ENCODE measurements around the gene WDR36.
A peak's percentile ranks its signal among the peaks of the same experiment; 100 is the strongest.

The WDR36 gene

GRCh38 chr5:111106320-111106948, 14.3 kb downstream of the WDR36 start:
- no peak for DNase-seq

GRCh38 chr5:111107371-111107770, 15.2 kb downstream of the WDR36 start:
- DNase-seq: no peak

- DNase-seq: no peak
Observed at GRCh38 chr5:111111956-111112355, 19.8 kb downstream of the WDR36 start.

- DNase-seq: no peak
Observed at GRCh38 chr5:111113678-111114077, 21.5 kb downstream of the WDR36 start.

- no peak for DNase-seq
Observed at GRCh38 chr5:111115229-111115628, 23.1 kb downstream of the WDR36 start.

- DNase-seq: no peak
Observed at GRCh38 chr5:111116550-111116949, 24.4 kb downstream of the WDR36 start.

- no peak for DNase-seq
Observed at GRCh38 chr5:111117136-111117535, 25.0 kb downstream of the WDR36 start.

- DNase-seq: no peak
Observed at GRCh38 chr5:111119221-111119620, 27.1 kb downstream of the WDR36 start.

GRCh38 chr5:111119856-111120255, 27.7 kb downstream of the WDR36 start:
- DNase-seq: no peak

- no peak for DNase-seq
Observed at GRCh38 chr5:111120911-111121310, 28.8 kb downstream of the WDR36 start.

GRCh38 chr5:111121926-111122325, 29.8 kb downstream of the WDR36 start:
- DNase-seq: no peak

GRCh38 chr5:111122398-111122797, 30.2 kb downstream of the WDR36 start:
- no peak for DNase-seq

GRCh38 chr5:111124793-111125192, 32.6 kb downstream of the WDR36 start:
- DNase-seq: no peak

GRCh38 chr5:111126896-111127295, 34.7 kb downstream of the WDR36 start:
- no peak for DNase-seq

- no peak for DNase-seq
Observed at GRCh38 chr5:111127453-111128195, 35.5 kb downstream of the WDR36 start.

GRCh38 chr5:111129938-111130337, 37.8 kb downstream of the WDR36 start:
- DNase-seq: no peak

GRCh38 chr5:111131356-111131755, 39.2 kb downstream of the WDR36 start:
- DNase-seq: no peak

GRCh38 chr5:111132076-111132475, 39.9 kb downstream of the WDR36 start:
- no peak for DNase-seq

- no peak for DNase-seq
Observed at GRCh38 chr5:111132731-111133435, 40.7 kb downstream of the WDR36 start.

GRCh38 chr5:111133436-111133751, 41.2 kb downstream of the WDR36 start:
- no peak for DNase-seq

- no peak for DNase-seq
Observed at GRCh38 chr5:111134087-111134486, 41.9 kb downstream of the WDR36 start.

- DNase-seq: no peak
Observed at GRCh38 chr5:111134864-111135263, 42.7 kb downstream of the WDR36 start.

- no peak for DNase-seq
Observed at GRCh38 chr5:111135363-111135762, 43.2 kb downstream of the WDR36 start.

GRCh38 chr5:111135946-111136345, 43.8 kb downstream of the WDR36 start:
- peak; percentile 15 for DNase-seq
